MCF 10A (cell line): ENCODE data around the gene ZFHX2. TPM values are rescaled to one million over a fixed set of nuclear protein-coding genes. Genes with fewer than 3 reads are reported as not detected.

Source experiments
- BruUV-seq: library from RNA; stranded (reverse); fragments of 400-500 nt; replicated peaks from 2 replicates; lab custom pipeline; 2021; lab: Mats Ljungman, UMichigan
- CTCF ChIA-PET: fragments of 300-600 bp; sonication (Branson Sonifier 250); formaldehyde crosslinking; extraction: SDS; loops from one replicate; lab custom pipeline; 2021; ENCODE audit warnings: antibody characterized with exemption, inconsistent platforms; lab: Yijun Ruan, JAX
- POLR2A ChIA-PET: fragments of 300-600, 350-650 bp; sonication (Branson Sonifier 250); formaldehyde crosslinking; extraction: SDS; loops from one replicate; lab custom pipeline; 2020; ENCODE audit warnings: antibody characterized with exemption, inconsistent platforms; lab: Yijun Ruan, JAX
- DNase-seq: peaks from one replicate; pipeline ENCODE4 v3.0.0-alpha.2; 2018; ENCODE audit not compliant: unreplicated experiment
- H3K27ac Mint-ChIP-seq: one replicate; pipeline ENCODE4 v1.8.0; 2022; ENCODE audit warnings: mild to moderate bottlenecking, low read depth, mixed read lengths; ENCODE audit not compliant: unreplicated experiment
- H3K27me3 Mint-ChIP-seq: one replicate; pipeline ENCODE4 v1.8.0; 2022; ENCODE audit warnings: mixed read lengths; ENCODE audit not compliant: insufficient read depth, unreplicated experiment
- H3K36me3 Mint-ChIP-seq: one replicate; pipeline ENCODE4 v1.8.0; 2022; ENCODE audit warnings: mild to moderate bottlenecking, moderate library complexity, mixed read lengths; ENCODE audit not compliant: insufficient read depth, unreplicated experiment
- H3K4me1 Mint-ChIP-seq: one replicate; pipeline ENCODE4 v1.8.0; 2022; ENCODE audit warnings: mixed read lengths; ENCODE audit not compliant: insufficient read depth, unreplicated experiment
- H3K4me3 Mint-ChIP-seq: one replicate; pipeline ENCODE4 v1.8.0; 2022; ENCODE audit warnings: mild to moderate bottlenecking, moderate library complexity, mixed read lengths; ENCODE audit not compliant: unreplicated experiment
- H3K9me3 Mint-ChIP-seq: one replicate; pipeline ENCODE4 v1.8.0; 2022; ENCODE audit warnings: mixed read lengths; ENCODE audit not compliant: unreplicated experiment
- intact Hi-C: fragments of 100-400 bp; cut with micrococcal nuclease; formaldehyde crosslinking; loops from 2 replicates; pipeline ENCODE4 v1.14.1; 2022
- total RNA-seq: library from RNA; stranded (reverse); gene quantifications from 2 replicates; pipeline ENCODE4 v1.2.3, GENCODE V29; 2022
- TF ChIP-seq, protein P1 (sequence below): fragments of 200-600 bp; IDR thresholded peaks from one replicate; pipeline ENCODE4 v1.8.0; 2022; ENCODE audit warnings: antibody characterized with exemption, mild to moderate bottlenecking; ENCODE audit not compliant: unreplicated experiment

The ZFHX2 gene
- total RNA-seq, 1 experiment from 2014 or later, result 1.8 TPM

GRCh38 chr14:23517650-23518326, 33.8 kb downstream of the ZFHX2 start:
- Mint-ChIP-seq H3K27me3 (no peaks in the 10 kb centered on the region), H3K4me1 (no peaks in the 10 kb centered on the region), H3K4me3 (no peak overlapping the region), H3K36me3 (peaks cover 4% of the 10 kb centered on the region), H3K9me3 (no peaks in the 10 kb centered on the region), H3K27ac (no peak overlapping the region)
- CTCF ChIA-PET, result interaction anchor here (0.7 kb wide), 1 partner anchor 8 kb away, joined by 3 read pairs; no protein-coding TSS in a partner anchor
- no peak for DNase-seq
- POLR2A ChIA-PET, result interaction anchor here (0.7 kb wide), 1 partner anchor 145 kb away, joined by 3 read pairs; the partner anchor contains the start of gene IL25
- intact Hi-C loops, result no loop called here
- BruUV-seq, result no TSS peak
- TF ChIP-seq, protein P1, sequence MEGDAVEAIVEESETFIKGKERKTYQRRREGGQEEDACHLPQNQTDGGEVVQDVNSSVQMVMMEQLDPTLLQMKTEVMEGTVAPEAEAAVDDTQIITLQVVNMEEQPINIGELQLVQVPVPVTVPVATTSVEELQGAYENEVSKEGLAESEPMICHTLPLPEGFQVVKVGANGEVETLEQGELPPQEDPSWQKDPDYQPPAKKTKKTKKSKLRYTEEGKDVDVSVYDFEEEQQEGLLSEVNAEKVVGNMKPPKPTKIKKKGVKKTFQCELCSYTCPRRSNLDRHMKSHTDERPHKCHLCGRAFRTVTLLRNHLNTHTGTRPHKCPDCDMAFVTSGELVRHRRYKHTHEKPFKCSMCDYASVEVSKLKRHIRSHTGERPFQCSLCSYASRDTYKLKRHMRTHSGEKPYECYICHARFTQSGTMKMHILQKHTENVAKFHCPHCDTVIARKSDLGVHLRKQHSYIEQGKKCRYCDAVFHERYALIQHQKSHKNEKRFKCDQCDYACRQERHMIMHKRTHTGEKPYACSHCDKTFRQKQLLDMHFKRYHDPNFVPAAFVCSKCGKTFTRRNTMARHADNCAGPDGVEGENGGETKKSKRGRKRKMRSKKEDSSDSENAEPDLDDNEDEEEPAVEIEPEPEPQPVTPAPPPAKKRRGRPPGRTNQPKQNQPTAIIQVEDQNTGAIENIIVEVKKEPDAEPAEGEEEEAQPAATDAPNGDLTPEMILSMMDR, result no peak

- intact Hi-C loops, result no loop called here
- Mint-ChIP-seq H3K9me3 (no peaks in the 10 kb centered on the region), H3K36me3 (no peaks in the 10 kb centered on the region), H3K4me3 (no peak overlapping the region), H3K27ac (no peak overlapping the region), H3K4me1 (no peaks in the 10 kb centered on the region), H3K27me3 (no peaks in the 10 kb centered on the region)
- TF ChIP-seq, protein P1, result no peak
- ChIA-PET CTCF (no interaction called here), POLR2A (no interaction called here)
- no TSS peak for BruUV-seq
- DNase-seq, result no peak
Observed at GRCh38 chr14:23514644-23514957, 37.0 kb downstream of the ZFHX2 start.

DNA sequence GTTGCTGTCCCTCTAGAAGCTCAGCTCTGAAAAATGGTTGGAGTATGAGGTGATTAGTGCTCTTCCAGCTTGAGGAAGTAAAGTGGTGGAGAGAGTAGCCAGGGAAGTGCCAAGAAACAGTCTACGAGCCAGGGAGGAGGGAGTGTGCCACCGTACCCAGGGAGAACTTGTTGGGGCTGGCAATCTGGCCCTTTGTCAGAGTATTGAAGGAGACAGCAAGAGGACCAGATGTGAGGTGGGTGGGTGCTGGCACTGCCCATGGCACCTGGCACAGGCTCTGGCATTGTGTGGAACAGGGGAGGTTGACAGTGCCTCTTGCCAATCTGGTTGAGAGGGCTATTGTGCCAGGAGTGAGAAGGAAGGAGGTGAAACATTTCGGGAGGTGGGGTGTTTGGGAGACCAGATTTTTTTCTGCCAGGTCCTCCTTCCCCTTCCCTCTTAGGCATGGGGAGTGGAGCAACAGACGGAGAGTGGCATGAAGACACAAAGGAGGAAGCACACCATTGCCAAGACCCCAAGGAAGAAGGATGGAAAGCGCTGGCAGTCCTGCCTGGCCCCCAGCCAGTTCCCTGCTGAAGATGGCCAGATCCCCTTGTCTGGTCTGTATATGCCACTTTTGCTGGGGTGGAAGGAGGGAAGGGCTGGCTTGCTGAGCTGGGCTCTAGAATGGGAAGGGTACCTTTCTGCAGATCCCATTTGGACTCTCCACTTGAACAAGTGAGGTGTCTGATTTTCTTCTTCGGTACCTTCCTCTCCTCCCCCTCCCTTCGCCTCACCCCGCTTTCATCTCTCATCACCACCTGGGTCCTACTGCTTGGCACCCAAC, 37.5 kb downstream of the ZFHX2 start:
- Mint-ChIP-seq H3K4me1 (no peaks in the 10 kb centered on the region), H3K27me3 (no peaks in the 10 kb centered on the region), H3K27ac (no peak overlapping the region), H3K4me3 (no peak overlapping the region), H3K36me3 (no peaks in the 10 kb centered on the region), H3K9me3 (no peaks in the 10 kb centered on the region)
- TF ChIP-seq, protein P1, result no peak
- no peak for DNase-seq
- intact Hi-C loops, result no loop called here
- CTCF ChIA-PET, result no interaction called here
- BruUV-seq, result no TSS peak
- POLR2A ChIA-PET, result no interaction called here

GRCh38 chr14:23513005-23513817, 38.4 kb downstream of the ZFHX2 start:
- no peak for DNase-seq
- ChIA-PET POLR2A (no interaction called here), CTCF (interaction anchor here (0.5 kb wide), 1 partner anchor 390 kb away, joined by 4 read pairs; no protein-coding TSS in a partner anchor)
- no peaks in the 10 kb centered on the region for H3K27me3 Mint-ChIP-seq
- no peaks in the 10 kb centered on the region for H3K36me3 Mint-ChIP-seq
- intact Hi-C loops, result no loop called here
- H3K4me1 Mint-ChIP-seq, result no peaks in the 10 kb centered on the region
- no peak overlapping the region for H3K27ac Mint-ChIP-seq
- H3K9me3 Mint-ChIP-seq, result no peaks in the 10 kb centered on the region
- TF ChIP-seq, protein P1, result no peak
- no peak overlapping the region for H3K4me3 Mint-ChIP-seq
- no TSS peak for BruUV-seq
